HEK293 (cell line): Measurements from ENCODE around the gene IGSF21.

Source experiments
- CTCF ChIA-PET: fragments of 350-600 bp; formaldehyde crosslinking; extraction: SDS; loops from one replicate; lab custom pipeline; 2021; ENCODE audit warnings: antibody characterized with exemption; lab: Yijun Ruan, JAX
- POLR2A ChIA-PET: fragments of 300-600 bp; formaldehyde crosslinking; extraction: SDS; loops from one replicate; lab custom pipeline; 2020; ENCODE audit warnings: antibody characterized with exemption, inconsistent platforms; lab: Yijun Ruan, JAX
- H3K27ac ChIP-seq: fragments of 200-500 bp; sonication (Bioruptor generic); 2 replicates; pipeline ENCODE4 v1.5.1; 2014; ENCODE audit warnings: low read depth, low read length, control low read depth, inconsistent platforms; ENCODE audit errors: extremely low read depth
- H3K36me3 ChIP-seq, 2 experiments: fragments of 200-500 bp in 1 of 2; sonication (Bioruptor generic) in 1 of 2; 1 replicate in 1 of 2; 2 replicates in 1 of 2; pipeline ENCODE4 v1.5.1; 2014 to 2017; ENCODE audit warnings: inconsistent platforms in 2 of 2, low read length in 2 of 2; ENCODE audit not compliant: control insufficient read depth in 2 of 2, insufficient read depth in 1 of 2
- H3K4me1 ChIP-seq: fragments of 200-500 bp; sonication (Bioruptor generic); 2 replicates; pipeline ENCODE4 v1.5.1; 2014; ENCODE audit warnings: mild to moderate bottlenecking, low read length, inconsistent platforms; ENCODE audit not compliant: control insufficient read depth, insufficient read depth
- H3K4me3 ChIP-seq: 2 replicates; pipeline ENCODE4 v1.5.1; 2011; ENCODE audit warnings: low read depth, mild to moderate bottlenecking, control low read depth, low read length, moderate library complexity
- H3K9me3 ChIP-seq: fragments of 200-500 bp; sonication (Bioruptor generic); 2 replicates; pipeline ENCODE4 v1.5.1; 2014; ENCODE audit warnings: low read depth, low read length, inconsistent platforms; ENCODE audit not compliant: control insufficient read depth, insufficient read depth
- GLI4 ChIP-seq: fragments of 450-650 bp; formaldehyde crosslinking; IDR thresholded peaks from 2 replicates; pipeline ENCODE4 v1.5.1; 2016; ENCODE audit warnings: missing biosample characterization, missing genetic modification characterization
- OVOL3 ChIP-seq: fragments of 450-650 bp; formaldehyde crosslinking; IDR thresholded peaks from 2 replicates; pipeline ENCODE4 v1.5.1; 2016; ENCODE audit warnings: missing biosample characterization, missing genetic modification characterization
- ZIC2 ChIP-seq: fragments of 450-650 bp; formaldehyde crosslinking; IDR thresholded peaks from 2 replicates; pipeline ENCODE4 v1.5.1; 2016; ENCODE audit warnings: missing biosample characterization, missing genetic modification characterization
- ZNF239 ChIP-seq: fragments of 450-650 bp; formaldehyde crosslinking; IDR thresholded peaks from 2 replicates; pipeline ENCODE4 v1.5.1; 2016; ENCODE audit warnings: missing biosample characterization, missing genetic modification characterization
- ZNF266 ChIP-seq: fragments of 450-650 bp; formaldehyde crosslinking; IDR thresholded peaks from 2 replicates; pipeline ENCODE4 v1.5.1; 2016; ENCODE audit warnings: missing biosample characterization, missing genetic modification characterization, low read depth
- ZNF311 ChIP-seq: fragments of 450-650 bp; formaldehyde crosslinking; IDR thresholded peaks from 2 replicates; pipeline ENCODE4 v1.5.1; 2017; ENCODE audit warnings: missing biosample characterization, missing genetic modification characterization, borderline replicate concordance
- TF ChIP-seq, protein P1 (sequence below): fragments of 450-650 bp; formaldehyde crosslinking; IDR thresholded peaks from 2 replicates; pipeline ENCODE4 v1.5.1; 2016; ENCODE audit warnings: missing biosample characterization, missing genetic modification characterization
- TF ChIP-seq, protein P2 (sequence below): fragments of 450-650 bp; formaldehyde crosslinking; IDR thresholded peaks from 2 replicates; pipeline ENCODE4 v1.5.1; 2016; ENCODE audit warnings: missing biosample characterization, missing genetic modification characterization
- TF ChIP-seq, protein P3 (sequence below): fragments of 450-650 bp; formaldehyde crosslinking; IDR thresholded peaks from 2 replicates; pipeline ENCODE4 v1.5.1; 2016; ENCODE audit warnings: missing biosample characterization, missing genetic modification characterization
- TF ChIP-seq, protein P4 (sequence below): fragments of 450-650 bp; formaldehyde crosslinking; IDR thresholded peaks from 2 replicates; pipeline ENCODE4 v1.5.1; 2016; ENCODE audit warnings: missing biosample characterization, missing genetic modification characterization, borderline replicate concordance
- TF ChIP-seq, protein P5 (sequence below): fragments of 450-650 bp; formaldehyde crosslinking; IDR thresholded peaks from 2 replicates; pipeline ENCODE4 v1.5.1; 2016; ENCODE audit warnings: missing biosample characterization, missing genetic modification characterization

The IGSF21 gene

DNA sequence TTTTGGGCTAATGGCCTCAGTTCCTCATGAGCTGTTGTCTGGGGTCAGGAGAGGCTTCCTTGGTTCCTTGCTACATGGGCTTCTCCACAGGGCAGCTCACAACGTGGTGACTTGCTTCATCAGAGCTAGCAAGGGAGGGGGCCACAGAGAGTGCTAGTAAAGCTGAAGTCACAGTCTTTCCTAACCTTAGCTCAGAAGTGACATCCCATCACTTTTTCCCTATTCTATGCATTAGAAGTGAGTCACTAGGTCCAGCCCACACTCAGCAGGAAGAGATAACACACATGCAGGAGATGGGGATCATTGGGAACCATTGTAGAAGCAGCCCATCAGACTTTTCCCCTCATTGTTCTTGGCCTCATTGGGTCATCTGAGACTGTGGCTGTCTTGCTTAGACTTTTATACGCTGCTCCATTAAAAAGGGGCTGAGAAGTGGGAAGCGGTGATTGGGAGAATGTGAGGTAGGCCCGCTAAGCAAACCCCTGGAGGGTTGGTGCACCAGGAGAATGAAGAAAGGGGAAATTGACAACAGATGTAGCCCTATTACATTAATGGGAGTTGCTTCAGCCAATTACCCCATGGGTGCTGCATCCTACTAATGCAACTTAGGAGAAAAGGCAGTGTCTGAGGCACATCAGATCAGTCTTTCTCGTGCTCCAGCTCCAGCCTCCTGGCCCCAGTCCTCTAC, 22.1 kb upstream of the IGSF21 start:
- POLR2A ChIA-PET: no interaction called here
- TF ChIP-seq, protein P1, sequence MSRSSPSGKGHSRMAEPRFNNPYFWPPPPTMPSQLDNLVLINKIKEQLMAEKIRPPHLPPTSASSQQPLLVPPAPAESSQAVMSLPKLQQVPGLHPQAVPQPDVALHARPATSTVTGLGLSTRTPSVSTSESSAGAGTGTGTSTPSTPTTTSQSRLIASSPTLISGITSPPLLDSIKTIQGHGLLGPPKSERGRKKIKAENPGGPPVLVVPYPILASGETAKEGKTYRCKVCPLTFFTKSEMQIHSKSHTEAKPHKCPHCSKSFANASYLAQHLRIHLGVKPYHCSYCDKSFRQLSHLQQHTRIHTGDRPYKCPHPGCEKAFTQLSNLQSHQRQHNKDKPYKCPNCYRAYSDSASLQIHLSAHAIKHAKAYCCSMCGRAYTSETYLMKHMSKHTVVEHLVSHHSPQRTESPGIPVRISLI: no peak
- peak; percentile 29; the same call in 1 of the 2 replicates for TF ChIP-seq ZIC2 (tag by site-specific recombination)
- H3K4me3 ChIP-seq: no peak overlapping the region

DNA sequence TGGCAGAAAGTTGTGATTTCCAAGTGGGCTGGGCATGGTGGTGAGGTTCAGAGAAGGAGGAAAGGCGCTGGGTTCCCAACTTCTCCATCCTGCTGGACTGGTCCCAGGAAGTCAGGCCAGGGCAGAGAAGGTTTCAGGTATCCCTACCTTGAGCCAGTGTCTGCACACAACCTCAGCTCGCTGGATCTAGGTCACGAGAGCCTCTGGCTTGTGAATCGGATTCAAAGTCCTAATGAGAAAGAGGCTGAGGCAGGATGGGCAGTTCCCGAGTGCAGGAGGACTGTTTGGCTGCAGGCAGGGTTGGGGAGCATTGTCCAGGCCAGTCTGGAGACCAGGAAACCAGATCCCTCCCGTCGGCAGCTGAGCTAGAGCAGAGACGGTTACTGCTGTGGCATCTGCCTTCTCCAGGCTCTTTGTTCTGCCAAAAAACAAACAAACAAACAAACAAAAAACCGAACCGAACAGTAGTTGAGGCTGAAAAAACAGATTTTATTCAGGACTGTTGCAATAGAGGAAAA, 19.5 kb upstream of the IGSF21 start:
- ChIA-PET CTCF (interaction anchor here (0.6 kb wide), 2 partner anchors 44 to 766 kb away, joined by 3 read pairs; no protein-coding TSS in a partner anchor), POLR2A (no interaction called here)
- Histone ChIP-seq H3K4me3 (no peak overlapping the region), H3K9me3 (no peaks in the 10 kb centered on the region), H3K4me1 (0 out of 2 replicates have a peak, but pooled peaks cover 3% of the 10 kb centered on the region), H3K27ac (no peak overlapping the region), H3K36me3 (no peaks in the 10 kb centered on the region)
- TF ChIP-seq ZNF311 (tag by site-specific recombination) (no peak), OVOL3 (no peak), ZNF266 (tag by site-specific recombination) (no peak), GLI4 (tag by site-specific recombination) (no peak), ZNF239 (tag by site-specific recombination) (no peak)
- TF ChIP-seq, protein P2, sequence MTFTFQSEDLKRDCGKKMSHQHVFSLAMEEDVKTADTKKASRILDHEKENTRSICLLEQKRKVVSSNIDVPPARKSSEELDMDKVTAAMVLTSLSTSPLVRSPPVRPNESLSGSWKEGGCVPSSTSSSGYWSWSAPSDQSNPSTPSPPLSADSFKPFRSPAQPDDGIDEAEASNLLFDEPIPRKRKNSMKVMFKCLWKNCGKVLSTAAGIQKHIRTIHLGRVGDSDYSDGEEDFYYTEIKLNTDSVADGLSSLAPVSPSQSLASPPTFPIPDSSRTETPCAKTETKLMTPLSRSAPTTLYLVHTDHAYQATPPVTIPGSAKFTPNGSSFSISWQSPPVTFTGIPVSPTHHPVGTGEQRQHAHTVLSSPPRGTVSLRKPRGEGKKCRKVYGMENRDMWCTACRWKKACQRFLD (tag by site-specific recombination): no peak
- TF ChIP-seq, protein P3, sequence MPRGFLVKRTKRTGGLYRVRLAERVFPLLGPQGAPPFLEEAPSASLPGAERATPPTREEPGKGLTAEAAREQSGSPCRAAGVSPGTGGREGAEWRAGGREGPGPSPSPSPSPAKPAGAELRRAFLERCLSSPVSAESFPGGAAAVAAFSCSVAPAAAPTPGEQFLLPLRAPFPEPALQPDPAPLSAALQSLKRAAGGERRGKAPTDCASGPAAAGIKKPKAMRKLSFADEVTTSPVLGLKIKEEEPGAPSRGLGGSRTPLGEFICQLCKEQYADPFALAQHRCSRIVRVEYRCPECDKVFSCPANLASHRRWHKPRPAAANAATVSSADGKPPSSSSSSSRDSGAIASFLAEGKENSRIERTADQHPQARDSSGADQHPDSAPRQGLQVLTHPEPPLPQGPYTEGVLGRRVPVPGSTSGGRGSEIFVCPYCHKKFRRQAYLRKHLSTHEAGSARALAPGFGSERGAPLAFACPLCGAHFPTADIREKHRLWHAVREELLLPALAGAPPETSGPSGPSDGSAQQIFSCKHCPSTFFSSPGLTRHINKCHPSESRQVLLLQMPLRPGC (tag by site-specific recombination): no peak
- TF ChIP-seq, protein P4, sequence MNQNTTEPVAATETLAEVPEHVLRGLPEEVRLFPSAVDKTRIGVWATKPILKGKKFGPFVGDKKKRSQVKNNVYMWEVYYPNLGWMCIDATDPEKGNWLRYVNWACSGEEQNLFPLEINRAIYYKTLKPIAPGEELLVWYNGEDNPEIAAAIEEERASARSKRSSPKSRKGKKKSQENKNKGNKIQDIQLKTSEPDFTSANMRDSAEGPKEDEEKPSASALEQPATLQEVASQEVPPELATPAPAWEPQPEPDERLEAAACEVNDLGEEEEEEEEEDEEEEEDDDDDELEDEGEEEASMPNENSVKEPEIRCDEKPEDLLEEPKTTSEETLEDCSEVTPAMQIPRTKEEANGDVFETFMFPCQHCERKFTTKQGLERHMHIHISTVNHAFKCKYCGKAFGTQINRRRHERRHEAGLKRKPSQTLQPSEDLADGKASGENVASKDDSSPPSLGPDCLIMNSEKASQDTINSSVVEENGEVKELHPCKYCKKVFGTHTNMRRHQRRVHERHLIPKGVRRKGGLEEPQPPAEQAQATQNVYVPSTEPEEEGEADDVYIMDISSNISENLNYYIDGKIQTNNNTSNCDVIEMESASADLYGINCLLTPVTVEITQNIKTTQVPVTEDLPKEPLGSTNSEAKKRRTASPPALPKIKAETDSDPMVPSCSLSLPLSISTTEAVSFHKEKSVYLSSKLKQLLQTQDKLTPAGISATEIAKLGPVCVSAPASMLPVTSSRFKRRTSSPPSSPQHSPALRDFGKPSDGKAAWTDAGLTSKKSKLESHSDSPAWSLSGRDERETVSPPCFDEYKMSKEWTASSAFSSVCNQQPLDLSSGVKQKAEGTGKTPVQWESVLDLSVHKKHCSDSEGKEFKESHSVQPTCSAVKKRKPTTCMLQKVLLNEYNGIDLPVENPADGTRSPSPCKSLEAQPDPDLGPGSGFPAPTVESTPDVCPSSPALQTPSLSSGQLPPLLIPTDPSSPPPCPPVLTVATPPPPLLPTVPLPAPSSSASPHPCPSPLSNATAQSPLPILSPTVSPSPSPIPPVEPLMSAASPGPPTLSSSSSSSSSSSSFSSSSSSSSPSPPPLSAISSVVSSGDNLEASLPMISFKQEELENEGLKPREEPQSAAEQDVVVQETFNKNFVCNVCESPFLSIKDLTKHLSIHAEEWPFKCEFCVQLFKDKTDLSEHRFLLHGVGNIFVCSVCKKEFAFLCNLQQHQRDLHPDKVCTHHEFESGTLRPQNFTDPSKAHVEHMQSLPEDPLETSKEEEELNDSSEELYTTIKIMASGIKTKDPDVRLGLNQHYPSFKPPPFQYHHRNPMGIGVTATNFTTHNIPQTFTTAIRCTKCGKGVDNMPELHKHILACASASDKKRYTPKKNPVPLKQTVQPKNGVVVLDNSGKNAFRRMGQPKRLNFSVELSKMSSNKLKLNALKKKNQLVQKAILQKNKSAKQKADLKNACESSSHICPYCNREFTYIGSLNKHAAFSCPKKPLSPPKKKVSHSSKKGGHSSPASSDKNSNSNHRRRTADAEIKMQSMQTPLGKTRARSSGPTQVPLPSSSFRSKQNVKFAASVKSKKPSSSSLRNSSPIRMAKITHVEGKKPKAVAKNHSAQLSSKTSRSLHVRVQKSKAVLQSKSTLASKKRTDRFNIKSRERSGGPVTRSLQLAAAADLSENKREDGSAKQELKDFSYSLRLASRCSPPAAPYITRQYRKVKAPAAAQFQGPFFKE: no peak
- TF ChIP-seq, protein P5, sequence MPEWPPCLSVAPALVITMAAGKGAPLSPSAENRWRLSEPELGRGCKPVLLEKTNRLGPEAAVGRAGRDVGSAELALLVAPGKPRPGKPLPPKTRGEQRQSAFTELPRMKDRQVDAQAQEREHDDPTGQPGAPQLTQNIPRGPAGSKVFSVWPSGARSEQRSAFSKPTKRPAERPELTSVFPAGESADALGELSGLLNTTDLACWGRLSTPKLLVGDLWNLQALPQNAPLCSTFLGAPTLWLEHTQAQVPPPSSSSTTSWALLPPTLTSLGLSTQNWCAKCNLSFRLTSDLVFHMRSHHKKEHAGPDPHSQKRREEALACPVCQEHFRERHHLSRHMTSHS: no peak

More for the DNA sequence above, 22.1 kb upstream of the IGSF21 start:
- H3K27ac ChIP-seq: no peak overlapping the region
- H3K9me3 ChIP-seq: no peaks in the 10 kb centered on the region
- CTCF ChIA-PET: interaction anchor here (0.6 to 1.5 kb wide), 7 partner anchors 15 to 442 kb away, joined by 3 to 5 read pairs (median 3); no protein-coding TSS in a partner anchor
- no peaks in the 10 kb centered on the region for H3K4me1 ChIP-seq
- no peaks in the 10 kb centered on the region for H3K36me3 ChIP-seq
